Body of pancreas (tissue), 4 donors: Measurements from ENCODE around the gene SLC6A13. TPM values are rescaled to one million over a fixed set of nuclear protein-coding genes. Genes with fewer than 3 reads are reported as not detected.
A peak's percentile ranks its signal among the peaks of the same experiment; 100 is the strongest.

Experiments used
- ATAC-seq: fragments of 150-250 bp; one replicate; pipeline ENCODE4 v1.9.1; 2016
- DNase-seq, 4 donors: peaks; one replicate each; pipeline ENCODE4 v3.0.0-alpha.2; 2019
- H3K27ac ChIP-seq, 4 donors: fragments of 200-600 bp; sonication (generic); 1 replicate in 3 of 4; 2 replicates in 1 of 4; pipeline versions ENCODE4 v1.5.1 to v1.6.1; 2016 to 2019; ENCODE audit warnings: mild to moderate bottlenecking in 1 of 4, mixed read lengths in 1 of 4, moderate library complexity in 1 of 4
- H3K27me3 ChIP-seq, 2 donors: fragments of 200-600 bp; sonication (generic); one replicate each; pipeline ENCODE4 v1.6.0; 2016; ENCODE audit warnings: mild to moderate bottlenecking in 1 of 2
- H3K36me3 ChIP-seq, 2 donors: fragments of 200-600 bp; sonication (generic); replicated peaks in 1 of 2; 2 replicates each; pipeline ENCODE4 v1.5.1; 2016; ENCODE audit warnings: low read depth in 2 of 2; ENCODE audit not compliant: insufficient read depth in 1 of 2
- H3K4me1 ChIP-seq: fragments of 200-600 bp; sonication (generic); one replicate; pipeline ENCODE4 v1.6.0; 2016
- H3K4me3 ChIP-seq, 2 donors: fragments of 200-600 bp; sonication (generic); 1 replicate in 1 of 2; 2 replicates in 1 of 2; pipeline ENCODE4 v1.5.1; 2016 to 2019
- H3K9me3 ChIP-seq, 3 donors: fragments of 200-600 bp; sonication (generic); 1 replicate in 2 of 3; 2 replicates in 1 of 3; pipeline ENCODE4 v1.5.1; 2016
- CTCF ChIP-seq, 7 experiments: fragments of 450-650 bp in 4 of 7; fragments of 200-600 bp in 3 of 7; sonication (generic) in 3 of 7; IDR thresholded peaks; one replicate each; pipeline ENCODE4 v1.5.1; 2016 to 2019; ENCODE audit warnings: antibody characterized with exemption in 7 of 7
- POLR2A ChIP-seq, 3 donors: fragments of 450-650 bp; IDR thresholded peaks; one replicate each; pipeline ENCODE4 v1.6.1; 2016; ENCODE audit warnings: antibody characterized with exemption in 3 of 3, mild to moderate bottlenecking in 2 of 3
- WGBS, 2 donors: methylation state at CpG; one replicate each; pipeline ENCODE4 v1.1.5; 2017; 5-methylcytosine and 5-hydroxymethylcytosine counted together
- intact Hi-C: fragments of 100-400 bp; cut with DNase I; formaldehyde crosslinking; loops from one replicate; pipeline ENCODE4 v1.15.1; 2023
- total RNA-seq, 2 donors: library from RNA; depleted of rRNA; stranded (reverse); fragments of >200 nt; gene quantifications; one replicate each; pipeline ENCODE4 v1.1.0, GENCODE V29; 2016

SLC6A13 gene
- total RNA-seq, 2 donors from 2014 or later = not detected

DNA sequence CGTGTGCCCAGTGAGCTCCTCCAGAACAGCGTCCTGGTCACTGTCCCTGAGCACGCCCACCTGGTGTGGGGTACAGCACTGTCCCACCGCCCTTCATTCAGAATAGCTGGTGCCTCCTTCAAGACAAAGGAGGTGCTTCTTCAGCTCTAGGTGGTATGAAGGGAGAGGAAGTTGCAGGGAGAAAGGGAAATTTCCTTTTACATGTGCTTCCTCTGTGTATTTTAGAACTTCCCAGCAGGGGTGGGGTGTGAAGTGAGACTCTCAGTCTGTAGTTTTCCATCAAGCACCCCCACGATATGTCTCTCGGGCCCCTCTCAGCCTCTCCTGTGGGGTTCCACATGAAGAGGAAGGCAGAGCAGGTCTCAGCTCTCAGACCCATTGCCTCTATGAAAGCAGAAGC, 47.5 kb downstream of the SLC6A13 start:
- no peaks in the 10 kb centered on the region for H3K27me3 ChIP-seq
- H3K27ac ChIP-seq = no peak overlapping the region
- TF ChIP-seq CTCF (IDR thresholded peaks at IDR 0.05) (no peak), POLR2A (IDR thresholded peaks at IDR 0.05) (no peak)
- ATAC-seq (no peak), DNase-seq (no peak)
- peaks cover 38% of the 10 kb centered on the region for H3K4me1 ChIP-seq
- 89 to 91% methylated on average over 6 of the region's 6 CpGs for WGBS, 2 donors
- H3K36me3 ChIP-seq = no peaks in the 10 kb centered on the region
- H3K9me3 ChIP-seq = no peaks in the 10 kb centered on the region
- intact Hi-C loops = no loop called here
- H3K4me3 ChIP-seq = no peak overlapping the region

DNA sequence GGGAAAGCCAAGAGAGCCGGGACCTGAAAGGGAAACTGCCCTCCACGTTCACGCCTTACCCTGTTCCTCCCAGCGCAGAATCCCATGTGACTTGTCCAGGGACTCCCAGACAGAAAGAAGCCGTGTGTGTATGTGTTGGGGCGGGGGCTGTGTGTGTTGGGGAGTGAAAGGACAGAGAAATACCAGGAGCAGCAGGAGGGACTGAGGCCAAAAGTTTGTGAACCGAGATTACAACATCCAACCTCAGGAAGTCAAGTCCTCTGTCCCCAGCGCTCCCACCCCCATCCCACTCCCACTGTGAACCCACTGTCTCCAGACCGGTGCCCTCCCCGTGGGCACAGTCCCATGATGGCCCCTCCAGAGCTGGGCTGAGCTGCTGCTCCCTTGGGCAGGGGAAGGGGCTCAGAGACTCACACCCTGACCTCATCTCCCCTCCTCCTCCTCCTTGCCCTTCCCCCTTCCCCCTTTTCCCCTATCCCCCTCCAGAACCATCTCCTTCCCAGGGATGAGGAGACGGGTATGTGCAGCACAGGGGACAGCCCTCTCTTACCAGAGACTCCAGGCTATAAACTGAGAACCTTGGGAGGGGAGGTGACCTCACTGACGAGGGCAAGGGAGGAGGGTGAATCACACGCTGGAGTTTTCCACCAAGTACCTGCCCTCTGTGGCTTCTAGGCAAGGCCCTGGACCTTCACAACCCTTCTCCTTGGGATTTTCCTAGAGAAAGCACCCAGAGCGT, 48.5 kb downstream of the SLC6A13 start, which contains the start of gene SLC6A12:
Gene SLC6A12 (minus strand): TSS at position 155 of the 739 bp plus-strand sequence. CDS start 4,171 bp downstream, outside the sequence.
- Histone ChIP-seq H3K27ac (peak within 1 kb of the TSS in 2 of 4 donors; percentile 13 to 83), H3K4me3 (no peak within 1 kb of the TSS), H3K9me3 (no peaks in the 10 kb centered on the region), H3K36me3 (no peaks in the 10 kb centered on the region), H3K4me1 (peaks cover 45% of the 10 kb centered on the region), H3K27me3 (no peaks in the 10 kb centered on the region)
- ATAC-seq (no peak), DNase-seq (no peak)
- intact Hi-C loops = no loop called here
- 54 to 62% methylated on average over 13 to 14 of the region's 14 CpGs for WGBS, 2 donors
- TF ChIP-seq POLR2A (IDR thresholded peaks at IDR 0.05) (no peak), CTCF (IDR thresholded peaks at IDR 0.05) (no peak)

GRCh38 chr12:213527-213932, 49.1 kb downstream of the SLC6A13 start:
- intact Hi-C loops = no loop called here
- Histone ChIP-seq H3K27ac (no peak overlapping the region), H3K27me3 (no peaks in the 10 kb centered on the region), H3K36me3 (no peaks in the 10 kb centered on the region), H3K9me3 (no peaks in the 10 kb centered on the region), H3K4me1 (peaks cover 45% of the 10 kb centered on the region), H3K4me3 (no peak overlapping the region)
- ATAC-seq (no peak), DNase-seq (no peak)
- 47 to 53% methylated on average over 9 to 12 of the region's 12 CpGs for WGBS, 2 donors
- TF ChIP-seq CTCF (IDR thresholded peaks at IDR 0.05) (no peak), POLR2A (IDR thresholded peaks at IDR 0.05) (no peak)

DNA sequence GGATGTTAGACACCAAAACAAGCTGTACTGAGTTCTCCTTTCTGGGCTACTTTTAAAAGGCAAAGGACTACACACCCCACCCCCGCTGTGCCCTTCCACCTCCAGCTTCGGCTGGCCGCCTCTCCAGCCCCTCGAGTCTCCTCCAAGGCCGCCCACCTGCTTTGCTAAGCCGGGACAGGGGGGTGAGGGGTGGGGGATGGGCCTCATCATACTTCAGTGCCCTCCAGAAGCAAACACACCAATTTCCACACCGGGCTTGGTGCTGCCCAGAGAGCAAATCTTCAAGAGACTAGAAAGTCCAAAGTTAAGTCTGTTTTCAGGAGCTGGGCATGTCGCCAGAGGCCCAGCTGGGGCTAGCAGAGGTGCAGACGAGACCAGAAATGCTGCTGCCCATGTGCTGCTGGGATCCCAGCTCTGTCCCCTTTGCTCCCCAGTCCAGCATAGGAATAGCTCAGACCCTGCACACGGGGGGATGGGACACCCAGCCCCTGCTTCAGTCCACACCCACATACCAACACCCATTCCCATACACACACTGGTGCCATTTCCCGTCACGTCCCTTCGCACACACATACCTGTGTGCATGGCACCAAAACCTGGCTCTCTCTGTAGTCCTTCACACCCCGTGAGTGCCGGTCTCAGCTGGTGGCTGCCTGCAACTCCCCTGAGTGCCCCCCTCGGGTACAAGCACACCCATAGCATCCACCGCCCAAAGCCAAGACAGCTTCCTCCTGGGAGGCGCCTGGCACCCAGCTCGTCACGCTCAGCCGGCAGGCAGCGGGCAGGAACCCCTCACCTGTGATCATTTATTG, 49.7 kb downstream of the SLC6A13 start:
- no peaks in the 10 kb centered on the region for H3K27me3 ChIP-seq
- ATAC-seq (peak; percentile 48), DNase-seq (peak; percentile 76 to 90 (median 78))
- no peaks in the 10 kb centered on the region for H3K9me3 ChIP-seq
- no peak overlapping the region for H3K4me3 ChIP-seq
- peaks cover 45% of the 10 kb centered on the region for H3K4me1 ChIP-seq
- WGBS, 2 donors = 26 to 37% methylated on average over 18 to 22 of the region's 22 CpGs
- intact Hi-C loops = no loop called here
- H3K36me3 ChIP-seq = no peaks in the 10 kb centered on the region
- peak overlapping the region in 3 of 4 donors; percentile 13 to 83 (median 17) for H3K27ac ChIP-seq
- no peak for TF ChIP-seq CTCF (IDR thresholded peaks at IDR 0.05)
- no peak for TF ChIP-seq POLR2A (IDR thresholded peaks at IDR 0.05)
